ENCODE results near the gene FBXL17.

Gene FBXL17

GRCh38 chr5:108104448-108104847 lies 277.4 kb downstream of the FBXL17 start:
- Histone ChIP-seq H3K9ac (ENCODE audit: low read depth, low read length, poor library complexity) (no peak overlapping the region), H2BK15ac (ENCODE audit: low read length) (no peak overlapping the region), H2AFZ (ENCODE audit: low read length) (no peak overlapping the region), H2BK5ac (ENCODE audit: low read length) (no peak overlapping the region), H2BK12ac (ENCODE audit: low read length) (no peak overlapping the region), H3K23ac (ENCODE audit: low read depth, low read length, poor library complexity) (no peak overlapping the region), H3K79me1 (ENCODE audit: low read depth, low read length) (no peaks in the 10 kb centered on the region), H3K4me2 (ENCODE audit: insufficient read depth, low read length, poor library complexity, severe bottlenecking) (no peak overlapping the region), H3K36me3 (replicated peaks in 1 of 2; ENCODE audit: control insufficient read depth in 2 of 2, insufficient read depth in 2 of 2, low read length in 2 of 2) (no peaks in the 10 kb centered on the region), H3K4me3 (ENCODE audit: low read length in 2 of 2) (no peak overlapping the region), H3K27ac (replicated peaks; ENCODE audit: low read length) (no peak overlapping the region), H3K4me1 (ENCODE audit: control insufficient read depth in 2 of 2, insufficient read depth in 1 of 2, low read depth in 1 of 2, low read length in 2 of 2) (peaks cover 0 to 11% of the 10 kb centered on the region in 2 donors), H3K9me3 (replicated peaks in 1 of 2; ENCODE audit: control insufficient read depth in 2 of 2, insufficient read depth in 1 of 2, low read depth in 1 of 2, low read length in 2 of 2) (peaks cover 0 to 2% of the 10 kb centered on the region in 2 donors), H3K18ac (ENCODE audit: low read length) (no peak overlapping the region), H2BK120ac (ENCODE audit: low read depth, low read length) (no peak overlapping the region), H4K8ac (ENCODE audit: low read depth, low read length) (no peak overlapping the region), H3K14ac (ENCODE audit: low read length) (no peak overlapping the region), H4K91ac (ENCODE audit: low read depth, low read length, poor library complexity) (no peak overlapping the region), H3K4ac (ENCODE audit: low read length) (no peak overlapping the region), H3K27me3 (ENCODE audit: control insufficient read depth in 3 of 3, insufficient read depth in 3 of 3, low read depth in 1 of 3, low read length in 3 of 3) (no peaks in the 10 kb centered on the region), H2AK5ac (ENCODE audit: low read depth, low read length) (no peak overlapping the region)
- DNase-seq (ENCODE audit: low spot score), result no peak
- WGBS, 2 donors (ENCODE audit: extremely low coverage in 2 of 2, insufficient read length in 2 of 2, insufficient replicate concordance in 1 of 2), result no CpG with 5 or more reads among the region's 1 CpG

- no peak overlapping the region for H2BK15ac ChIP-seq (ENCODE audit: low read length)
- WGBS, 2 donors (ENCODE audit: extremely low coverage in 2 of 2, insufficient read length in 2 of 2, insufficient replicate concordance in 1 of 2), result no CpG with 5 or more reads among the region's 3 CpGs
- H2BK120ac ChIP-seq (ENCODE audit: low read depth, low read length), result no peak overlapping the region
- no peak overlapping the region for H3K18ac ChIP-seq (ENCODE audit: low read length)
- H2AK5ac ChIP-seq (ENCODE audit: low read depth, low read length), result no peak overlapping the region
- no peaks in the 10 kb centered on the region for H3K36me3 ChIP-seq (replicated peaks in 1 of 2; ENCODE audit: control insufficient read depth in 2 of 2, insufficient read depth in 2 of 2, low read length in 2 of 2)
- H3K4me3 ChIP-seq (ENCODE audit: low read length in 2 of 2), result no peak overlapping the region
- H2AFZ ChIP-seq (ENCODE audit: low read length), result no peak overlapping the region
- no peak overlapping the region for H3K4ac ChIP-seq (ENCODE audit: low read length)
- H4K91ac ChIP-seq (ENCODE audit: low read depth, low read length, poor library complexity), result no peak overlapping the region
- no peaks in the 10 kb centered on the region for H3K79me1 ChIP-seq (ENCODE audit: low read depth, low read length)
- H3K9me3 ChIP-seq (replicated peaks in 1 of 2; ENCODE audit: control insufficient read depth in 2 of 2, insufficient read depth in 1 of 2, low read depth in 1 of 2, low read length in 2 of 2), result peaks cover 0 to 2% of the 10 kb centered on the region in 2 donors
- no peak overlapping the region for H3K23ac ChIP-seq (ENCODE audit: low read depth, low read length, poor library complexity)
- H3K27me3 ChIP-seq (ENCODE audit: control insufficient read depth in 3 of 3, insufficient read depth in 3 of 3, low read depth in 1 of 3, low read length in 3 of 3), result no peaks in the 10 kb centered on the region
- DNase-seq (ENCODE audit: low spot score), result no peak
- no peak overlapping the region for H2BK12ac ChIP-seq (ENCODE audit: low read length)
- H3K27ac ChIP-seq (replicated peaks; ENCODE audit: low read length), result no peak overlapping the region
- no peak overlapping the region for H4K8ac ChIP-seq (ENCODE audit: low read depth, low read length)
- H3K4me1 ChIP-seq (ENCODE audit: control insufficient read depth in 2 of 2, insufficient read depth in 1 of 2, low read depth in 1 of 2, low read length in 2 of 2), result peaks cover 0 to 11% of the 10 kb centered on the region in 2 donors
- no peak overlapping the region for H3K14ac ChIP-seq (ENCODE audit: low read length)
- no peak overlapping the region for H2BK5ac ChIP-seq (ENCODE audit: low read length)
- no peak overlapping the region for H3K4me2 ChIP-seq (ENCODE audit: insufficient read depth, low read length, poor library complexity, severe bottlenecking)
- H3K9ac ChIP-seq (ENCODE audit: low read depth, low read length, poor library complexity), result no peak overlapping the region
These were observed 279.4 kb downstream of the FBXL17 start for GRCh38 chr5:108102463-108102862.

- Histone ChIP-seq H3K9ac (ENCODE audit: low read depth, low read length, poor library complexity) (no peak overlapping the region), H4K91ac (ENCODE audit: low read depth, low read length, poor library complexity) (no peak overlapping the region), H2BK12ac (ENCODE audit: low read length) (no peak overlapping the region), H3K4me1 (ENCODE audit: control insufficient read depth in 2 of 2, insufficient read depth in 1 of 2, low read depth in 1 of 2, low read length in 2 of 2) (peaks cover 0 to 11% of the 10 kb centered on the region in 2 donors), H3K4me2 (ENCODE audit: insufficient read depth, low read length, poor library complexity, severe bottlenecking) (no peak overlapping the region), H3K79me1 (ENCODE audit: low read depth, low read length) (no peaks in the 10 kb centered on the region), H3K4me3 (ENCODE audit: low read length in 2 of 2) (no peak overlapping the region), H3K23ac (ENCODE audit: low read depth, low read length, poor library complexity) (no peak overlapping the region), H2AK5ac (ENCODE audit: low read depth, low read length) (no peak overlapping the region), H2BK120ac (ENCODE audit: low read depth, low read length) (no peak overlapping the region), H2BK15ac (ENCODE audit: low read length) (no peak overlapping the region), H3K36me3 (replicated peaks in 1 of 2; ENCODE audit: control insufficient read depth in 2 of 2, insufficient read depth in 2 of 2, low read length in 2 of 2) (no peaks in the 10 kb centered on the region), H4K8ac (ENCODE audit: low read depth, low read length) (no peak overlapping the region), H3K27me3 (ENCODE audit: control insufficient read depth in 3 of 3, insufficient read depth in 3 of 3, low read depth in 1 of 3, low read length in 3 of 3) (no peaks in the 10 kb centered on the region), H3K9me3 (replicated peaks in 1 of 2; ENCODE audit: control insufficient read depth in 2 of 2, insufficient read depth in 1 of 2, low read depth in 1 of 2, low read length in 2 of 2) (peaks cover 0 to 2% of the 10 kb centered on the region in 2 donors), H3K4ac (ENCODE audit: low read length) (no peak overlapping the region), H3K27ac (replicated peaks; ENCODE audit: low read length) (peak overlapping the region; percentile 65), H3K14ac (ENCODE audit: low read length) (no peak overlapping the region), H2AFZ (ENCODE audit: low read length) (no peak overlapping the region), H2BK5ac (ENCODE audit: low read length) (no peak overlapping the region), H3K18ac (ENCODE audit: low read length) (no peak overlapping the region)
- no peak for DNase-seq (ENCODE audit: low spot score)
- WGBS, 2 donors (ENCODE audit: extremely low coverage in 2 of 2, insufficient read length in 2 of 2, insufficient replicate concordance in 1 of 2), result no CpG with 5 or more reads among the region's 3 CpGs
These were observed 280.1 kb downstream of the FBXL17 start for GRCh38 chr5:108101821-108102220.

GRCh38 chr5:108101130-108101529 lies 280.8 kb downstream of the FBXL17 start:
- no peak overlapping the region for H4K91ac ChIP-seq (ENCODE audit: low read depth, low read length, poor library complexity)
- H3K18ac ChIP-seq (ENCODE audit: low read length), result no peak overlapping the region
- WGBS, 2 donors (ENCODE audit: extremely low coverage in 2 of 2, insufficient read length in 2 of 2, insufficient replicate concordance in 1 of 2), result no CpG with 5 or more reads among the region's 1 CpG

More at GRCh38 chr5:108101130-108101529, 280.8 kb downstream of the FBXL17 start:
- H3K14ac ChIP-seq (ENCODE audit: low read length), result no peak overlapping the region
- peaks cover 0 to 11% of the 10 kb centered on the region in 2 donors for H3K4me1 ChIP-seq (ENCODE audit: control insufficient read depth in 2 of 2, insufficient read depth in 1 of 2, low read depth in 1 of 2, low read length in 2 of 2)
- H3K79me1 ChIP-seq (ENCODE audit: low read depth, low read length), result no peaks in the 10 kb centered on the region
- H2BK5ac ChIP-seq (ENCODE audit: low read length), result no peak overlapping the region
- peaks cover 0 to 2% of the 10 kb centered on the region in 2 donors for H3K9me3 ChIP-seq (replicated peaks in 1 of 2; ENCODE audit: control insufficient read depth in 2 of 2, insufficient read depth in 1 of 2, low read depth in 1 of 2, low read length in 2 of 2)
- H4K8ac ChIP-seq (ENCODE audit: low read depth, low read length), result no peak overlapping the region
- H2AK5ac ChIP-seq (ENCODE audit: low read depth, low read length), result no peak overlapping the region
- H2BK15ac ChIP-seq (ENCODE audit: low read length), result no peak overlapping the region
- no peak for DNase-seq (ENCODE audit: low spot score)
- no peak overlapping the region for H3K9ac ChIP-seq (ENCODE audit: low read depth, low read length, poor library complexity)
- no peak overlapping the region for H3K4ac ChIP-seq (ENCODE audit: low read length)
- no peak overlapping the region for H3K4me3 ChIP-seq (ENCODE audit: low read length in 2 of 2)
- no peak overlapping the region for H3K23ac ChIP-seq (ENCODE audit: low read depth, low read length, poor library complexity)
- no peak overlapping the region for H2BK120ac ChIP-seq (ENCODE audit: low read depth, low read length)
- no peak overlapping the region for H2BK12ac ChIP-seq (ENCODE audit: low read length)
- no peaks in the 10 kb centered on the region for H3K36me3 ChIP-seq (replicated peaks in 1 of 2; ENCODE audit: control insufficient read depth in 2 of 2, insufficient read depth in 2 of 2, low read length in 2 of 2)
- H3K4me2 ChIP-seq (ENCODE audit: insufficient read depth, low read length, poor library complexity, severe bottlenecking), result no peak overlapping the region
- H3K27ac ChIP-seq (replicated peaks; ENCODE audit: low read length), result no peak overlapping the region
- H2AFZ ChIP-seq (ENCODE audit: low read length), result no peak overlapping the region
- H3K27me3 ChIP-seq (ENCODE audit: control insufficient read depth in 3 of 3, insufficient read depth in 3 of 3, low read depth in 1 of 3, low read length in 3 of 3), result no peaks in the 10 kb centered on the region
